ENCODE data around the gene RUNX2. TPM values are rescaled to one million over a fixed set of nuclear protein-coding genes. Genes with fewer than 3 reads are reported as not detected.

The RUNX2 gene
- total and polyA plus RNA-seq, 2 experiments from 2014 or later: 4.4 to 5.2 TPM

DNA sequence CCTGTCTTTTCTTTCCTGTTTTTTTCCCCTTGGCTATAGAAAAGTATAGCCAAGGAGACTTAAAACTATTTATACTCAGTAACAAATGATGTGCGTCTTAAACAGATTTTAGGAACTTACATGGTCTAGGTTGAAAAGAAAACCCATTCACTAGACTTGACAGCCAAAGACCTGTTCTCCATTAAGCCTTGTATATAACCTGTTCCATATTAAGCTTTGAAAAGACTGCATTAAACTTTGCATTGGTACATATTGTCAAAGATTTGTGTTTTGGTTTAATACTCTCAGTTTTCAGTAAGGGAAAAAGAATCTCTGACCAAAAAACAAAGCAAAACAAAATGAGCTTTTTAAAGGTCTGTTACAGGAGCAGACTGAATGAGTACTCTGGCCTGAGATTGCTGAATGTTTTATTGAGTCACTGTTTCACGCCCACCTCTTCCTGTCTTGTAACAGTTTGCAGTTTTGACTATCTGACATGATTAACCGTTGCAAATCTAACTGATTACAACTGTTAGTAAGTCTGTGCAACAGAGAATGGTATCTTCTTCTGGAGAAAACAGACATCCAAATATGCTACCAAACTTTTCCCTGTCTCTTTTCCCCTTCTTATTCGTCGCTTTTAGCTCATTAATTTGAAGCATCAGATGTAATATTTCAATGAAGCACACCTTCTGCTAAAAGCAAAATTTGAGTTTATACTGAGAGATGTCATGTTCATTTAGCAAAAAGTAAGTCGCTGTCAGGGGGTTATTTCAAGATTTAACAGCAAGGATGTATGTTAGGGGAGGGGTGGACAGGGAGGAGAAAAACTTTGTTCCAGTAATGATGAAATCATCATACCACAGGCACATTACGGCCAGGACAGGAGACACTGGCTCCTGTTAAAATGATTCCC is 108.7 kb downstream of the RUNX2 start:
- WGBS, 2 experiments (ENCODE audit: low coverage in 1 of 2, low lambda C conversion rate in 2 of 2, missing lambda C conversion rate in 2 of 2): 13 to 15% methylated on average over 7 of the region's 7 CpGs
- Histone ChIP-seq H3K9me3 (ENCODE audit: low read depth) (no peaks in the 10 kb centered on the region), H3K4me2 (ENCODE audit: unreplicated experiment) (peak overlapping the region; percentile 88), H3K79me2 (ENCODE audit: insufficient read depth) (peaks cover 48% of the 10 kb centered on the region), H3K27me3 (replicated peaks; ENCODE audit: insufficient read depth) (no peaks in the 10 kb centered on the region), H3F3A (ENCODE audit: insufficient read depth) (peaks cover 61% of the 10 kb centered on the region), H3K4me3 (peak overlapping the region; percentile 59), H3K9ac (peak overlapping the region; percentile 69), H3K4me1 (ENCODE audit: insufficient read depth) (peaks cover 70% of the 10 kb centered on the region), H3K27ac (peak overlapping the region; percentile 92), H4K20me1 (ENCODE audit: insufficient read depth) (no peaks in the 10 kb centered on the region), H3K36me3 (ENCODE audit: low read depth) (0 out of 2 replicates have a peak, but pooled peaks cover 13% of the 10 kb centered on the region), H2AFZ (peak overlapping the region; percentile 0; the same call in 1 of the 2 replicates), H3K9me2 (ENCODE audit: insufficient read depth) (no peaks in the 10 kb centered on the region)
- in situ Hi-C loops (cut with MboI): loop anchor here (25.0 kb wide), 1 partner anchor 276 kb away; no protein-coding TSS in a partner anchor
- TF ChIP-seq EZH2 (IDR thresholded peaks at IDR 0.05; ENCODE audit: insufficient read depth, poor library complexity, severe bottlenecking) (no peak), EZH2phosphoT487 (IDR thresholded peaks at IDR 0.05; ENCODE audit: insufficient read depth, low read depth) (no peak)
- peak; percentile 92 for DNase-seq

- peak overlapping the region; percentile 59 for H3K4me3 ChIP-seq
- WGBS, 2 experiments (ENCODE audit: low coverage in 1 of 2, low lambda C conversion rate in 2 of 2, missing lambda C conversion rate in 2 of 2): 43 to 47% methylated on average over 3 of the region's 3 CpGs
- peak overlapping the region; percentile 92 for H3K27ac ChIP-seq
- H3K36me3 ChIP-seq (ENCODE audit: low read depth): 0 out of 2 replicates have a peak, but pooled peaks cover 9% of the 10 kb centered on the region
- TF ChIP-seq EZH2phosphoT487 (IDR thresholded peaks at IDR 0.05; ENCODE audit: insufficient read depth, low read depth): no peak
- no peak for TF ChIP-seq EZH2 (IDR thresholded peaks at IDR 0.05; ENCODE audit: insufficient read depth, poor library complexity, severe bottlenecking)
- no peak for DNase-seq
- no peaks in the 10 kb centered on the region for H3K27me3 ChIP-seq (replicated peaks; ENCODE audit: insufficient read depth)
- H4K20me1 ChIP-seq (ENCODE audit: insufficient read depth): no peaks in the 10 kb centered on the region
- H3K4me1 ChIP-seq (ENCODE audit: insufficient read depth): peaks cover 68% of the 10 kb centered on the region
- in situ Hi-C loops (cut with MboI): loop anchor here (25.0 kb wide), 1 partner anchor 275 kb away; no protein-coding TSS in a partner anchor
- H3K9me3 ChIP-seq (ENCODE audit: low read depth): no peaks in the 10 kb centered on the region
- no peaks in the 10 kb centered on the region for H3K9me2 ChIP-seq (ENCODE audit: insufficient read depth)
- H3F3A ChIP-seq (ENCODE audit: insufficient read depth): peaks cover 61% of the 10 kb centered on the region
- peaks cover 49% of the 10 kb centered on the region for H3K79me2 ChIP-seq (ENCODE audit: insufficient read depth)
- peak overlapping the region; percentile 88 for H3K4me2 ChIP-seq (ENCODE audit: unreplicated experiment)
- peak overlapping the region; percentile 0; the same call in 1 of the 2 replicates for H2AFZ ChIP-seq
- peak overlapping the region; percentile 69 for H3K9ac ChIP-seq
Observed at GRCh38 chr6:45437439-45437815, 109.3 kb downstream of the RUNX2 start.

- peak overlapping the region; percentile 59; the same call in 1 of the 2 replicates for H3K4me3 ChIP-seq
- no peaks in the 10 kb centered on the region for H3K9me2 ChIP-seq (ENCODE audit: insufficient read depth)
- peak overlapping the region; percentile 92 for H3K27ac ChIP-seq
- H3K9ac ChIP-seq: peak overlapping the region; percentile 69
- H3F3A ChIP-seq (ENCODE audit: insufficient read depth): peaks cover 54% of the 10 kb centered on the region
- H3K27me3 ChIP-seq (replicated peaks; ENCODE audit: insufficient read depth): no peaks in the 10 kb centered on the region
- no peak for TF ChIP-seq EZH2phosphoT487 (IDR thresholded peaks at IDR 0.05; ENCODE audit: insufficient read depth, low read depth)
- TF ChIP-seq EZH2 (IDR thresholded peaks at IDR 0.05; ENCODE audit: insufficient read depth, poor library complexity, severe bottlenecking): no peak
- H3K4me1 ChIP-seq (ENCODE audit: insufficient read depth): peaks cover 61% of the 10 kb centered on the region
- H3K4me2 ChIP-seq (ENCODE audit: unreplicated experiment): peak overlapping the region; percentile 88
- 0 out of 2 replicates have a peak, but pooled peaks cover 6% of the 10 kb centered on the region for H3K36me3 ChIP-seq (ENCODE audit: low read depth)
- WGBS, 2 experiments (ENCODE audit: low coverage in 1 of 2, low lambda C conversion rate in 2 of 2, missing lambda C conversion rate in 2 of 2): 20 to 22% methylated on average over 3 of the region's 3 CpGs
- in situ Hi-C loops (cut with MboI): loop anchor here (25.0 kb wide), 1 partner anchor 274 kb away; no protein-coding TSS in a partner anchor
- H3K79me2 ChIP-seq (ENCODE audit: insufficient read depth): peaks cover 57% of the 10 kb centered on the region
- DNase-seq: peak; percentile 57
- peak overlapping the region; percentile 1; the same call in 1 of the 2 replicates for H2AFZ ChIP-seq
- no peaks in the 10 kb centered on the region for H3K9me3 ChIP-seq (ENCODE audit: low read depth)
- no peaks in the 10 kb centered on the region for H4K20me1 ChIP-seq (ENCODE audit: insufficient read depth)
Observed at GRCh38 chr6:45438151-45438550, 110.0 kb downstream of the RUNX2 start.

- Histone ChIP-seq H3K36me3 (ENCODE audit: low read depth) (peaks cover 6% of the 10 kb centered on the region; the same call in 1 of the 2 replicates), H4K20me1 (ENCODE audit: insufficient read depth) (no peaks in the 10 kb centered on the region), H3K9me2 (ENCODE audit: insufficient read depth) (no peaks in the 10 kb centered on the region), H3F3A (ENCODE audit: insufficient read depth) (peaks cover 52% of the 10 kb centered on the region), H3K9ac (peak overlapping the region; percentile 69; the same call in 1 of the 2 replicates), H3K4me3 (0 out of 2 replicates have a peak overlapping the region, but pooled peaks have one; percentile 9), H3K27ac (peak overlapping the region; percentile 92), H3K4me1 (ENCODE audit: insufficient read depth) (peaks cover 53% of the 10 kb centered on the region), H3K79me2 (ENCODE audit: insufficient read depth) (peaks cover 60% of the 10 kb centered on the region), H2AFZ (no peak overlapping the region), H3K9me3 (ENCODE audit: low read depth) (no peaks in the 10 kb centered on the region), H3K27me3 (replicated peaks; ENCODE audit: insufficient read depth) (no peaks in the 10 kb centered on the region), H3K4me2 (ENCODE audit: unreplicated experiment) (peak overlapping the region; percentile 88)
- DNase-seq: peak; percentile 87
- TF ChIP-seq EZH2 (IDR thresholded peaks at IDR 0.05; ENCODE audit: insufficient read depth, poor library complexity, severe bottlenecking): no peak
- no peak for TF ChIP-seq EZH2phosphoT487 (IDR thresholded peaks at IDR 0.05; ENCODE audit: insufficient read depth, low read depth)
- WGBS, 2 experiments (ENCODE audit: low coverage in 1 of 2, low lambda C conversion rate in 2 of 2, missing lambda C conversion rate in 2 of 2): 53 to 54% methylated on average over 1 of the region's 1 CpG
- in situ Hi-C loops (cut with MboI): loop anchor here (25.0 kb wide), 1 partner anchor 273 kb away; no protein-coding TSS in a partner anchor
Observed at GRCh38 chr6:45438849-45439406, 110.8 kb downstream of the RUNX2 start.
